GM12878 (cell line): Measurements from ENCODE around the gene SLA2.
"Not testable (repeated sequence)": the region's sequence is repeated elsewhere in the genome, so short reads cannot be mapped to it uniquely, and the experiment has no call there.

Experiments
- RFX5 ChIP-seq: IDR thresholded peaks from 2 replicates; pipeline ENCODE4 v1.6.1; 2011; ENCODE audit warnings: low read depth, low read length, improper control_type of control experiment
- ZBED1 ChIP-seq: IDR thresholded peaks from 2 replicates; pipeline ENCODE4 v1.6.1; 2016; ENCODE audit warnings: borderline replicate concordance
- TF ChIP-seq, protein P1 (sequence below), 3 experiments: IDR thresholded peaks in 2 of 3; conservative IDR thresholded peaks in 1 of 3; 2 replicates each; pipeline ENCODE4 v1.5.1; 2011; ENCODE audit warnings: low read depth in 3 of 3, low read length in 3 of 3, mild to moderate bottlenecking in 3 of 3, control low read depth in 2 of 3, moderate library complexity in 2 of 3, inconsistent platforms in 1 of 3, mixed read lengths in 1 of 3; ENCODE audit not compliant: control insufficient read depth in 2 of 3, insufficient read depth in 1 of 3; ENCODE audit errors: extremely low read depth in 1 of 3

DNA sequence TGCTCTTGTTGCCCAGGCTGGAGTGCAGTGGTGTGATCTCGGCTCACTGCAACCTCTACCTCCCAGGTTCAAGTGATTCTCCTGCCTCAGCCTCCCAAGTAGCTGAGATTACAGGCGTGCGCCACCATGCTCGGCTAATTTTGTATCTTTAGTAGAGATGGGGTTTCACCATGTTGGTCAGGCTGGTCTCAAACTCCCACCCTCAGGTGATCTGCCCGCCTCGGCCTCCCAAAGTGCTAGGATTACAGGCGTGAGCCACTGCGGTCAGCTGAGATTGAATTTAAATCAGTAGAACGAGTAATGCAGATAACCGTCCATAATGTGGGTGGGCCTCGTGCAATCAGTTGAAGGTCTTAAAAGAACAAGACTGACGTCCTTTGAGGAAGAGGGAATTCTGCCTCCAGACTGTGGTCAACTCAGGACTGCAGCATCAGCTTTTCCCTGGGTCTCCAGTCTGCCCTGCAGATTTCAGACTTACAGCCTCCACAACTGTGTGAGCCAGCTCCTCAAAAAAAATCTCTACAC, 7.1 kb downstream of the SLA2 start:
- TF ChIP-seq, protein P1, sequence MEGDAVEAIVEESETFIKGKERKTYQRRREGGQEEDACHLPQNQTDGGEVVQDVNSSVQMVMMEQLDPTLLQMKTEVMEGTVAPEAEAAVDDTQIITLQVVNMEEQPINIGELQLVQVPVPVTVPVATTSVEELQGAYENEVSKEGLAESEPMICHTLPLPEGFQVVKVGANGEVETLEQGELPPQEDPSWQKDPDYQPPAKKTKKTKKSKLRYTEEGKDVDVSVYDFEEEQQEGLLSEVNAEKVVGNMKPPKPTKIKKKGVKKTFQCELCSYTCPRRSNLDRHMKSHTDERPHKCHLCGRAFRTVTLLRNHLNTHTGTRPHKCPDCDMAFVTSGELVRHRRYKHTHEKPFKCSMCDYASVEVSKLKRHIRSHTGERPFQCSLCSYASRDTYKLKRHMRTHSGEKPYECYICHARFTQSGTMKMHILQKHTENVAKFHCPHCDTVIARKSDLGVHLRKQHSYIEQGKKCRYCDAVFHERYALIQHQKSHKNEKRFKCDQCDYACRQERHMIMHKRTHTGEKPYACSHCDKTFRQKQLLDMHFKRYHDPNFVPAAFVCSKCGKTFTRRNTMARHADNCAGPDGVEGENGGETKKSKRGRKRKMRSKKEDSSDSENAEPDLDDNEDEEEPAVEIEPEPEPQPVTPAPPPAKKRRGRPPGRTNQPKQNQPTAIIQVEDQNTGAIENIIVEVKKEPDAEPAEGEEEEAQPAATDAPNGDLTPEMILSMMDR (IDR thresholded peaks at IDR 0.05 in 2 of 3, conservative IDR thresholded peaks at IDR 0.05 in 1 of 3; ENCODE audit: control insufficient read depth in 2 of 3, extremely low read depth in 1 of 3, insufficient read depth in 1 of 3, low read depth in 3 of 3, low read length in 3 of 3) = not testable (repeated sequence)
- not testable (repeated sequence) for TF ChIP-seq ZBED1, RFX5
